K562 (cell line): ENCODE measurements around the gene SYT17. TPM values are rescaled to one million over a fixed set of nuclear protein-coding genes. Genes with fewer than 3 reads are reported as not detected.

Source experiments
- ATAC-seq: fragments of 200-7000 bp; cut with Tn5 transposase; 3 replicates; pipeline ENCODE4 v1.9.1; 2020; ENCODE audit warnings: moderate library complexity
- BruUV-seq: library from RNA; stranded (reverse); fragments of 400-500 nt; replicated peaks from 2 replicates; lab custom pipeline; 2021; lab: Mats Ljungman, UMichigan
- CTCF ChIA-PET: fragments of 300-600 bp; formaldehyde crosslinking; extraction: SDS; loops from one replicate; lab custom pipeline; 2021; ENCODE audit warnings: low intra/inter-chr PET ratio; lab: Yijun Ruan, JAX
- POLR2A ChIA-PET: fragments of 300-600, 350-650 bp; sonication (Branson Sonifier 250); formaldehyde crosslinking; extraction: SDS; loops from one replicate; lab custom pipeline; 2021; ENCODE audit warnings: antibody characterized with exemption, inconsistent platforms; lab: Yijun Ruan, JAX
- DNase-seq, 4 experiments: peaks; one replicate each; pipeline versions ENCODE4 v3.0.0 to v3.0.0-alpha.2; 2011 to 2018; ENCODE audit warnings: low spot score in 3 of 4, mixed read lengths in 3 of 4; ENCODE audit errors: extremely low read depth in 1 of 4
- FAIRE-seq: peaks from 2 replicates; lab custom pipeline; 2011; peaks lifted over from hg19 to GRCh38; lab: Jason Lieb, UNC
- H2AFZ ChIP-seq: 2 replicates; pipeline ENCODE4 v1.6.0; 2011; ENCODE audit warnings: low read depth, low read length, control low read depth, inconsistent platforms
- H3K27ac ChIP-seq: fragments of 200-600 bp; 3 replicates; pipeline ENCODE4 v1.8.0; 2011; ENCODE audit warnings: low read depth, mild to moderate bottlenecking, control low read depth, inconsistent platforms, low read length, moderate library complexity, mixed read lengths; ENCODE audit errors: extremely low read depth
- H3K27me3 ChIP-seq, 2 experiments: fragments of 300-600 bp in 1 of 2; 2 replicates in 1 of 2; 3 replicates in 1 of 2; pipeline versions ENCODE4 v1.6.0 to v1.8.0; 2011; ENCODE audit warnings: inconsistent platforms in 2 of 2, low read length in 2 of 2, mild to moderate bottlenecking in 1 of 2, mixed read lengths in 1 of 2, moderate library complexity in 1 of 2; ENCODE audit not compliant: control insufficient read depth in 2 of 2, insufficient read depth in 2 of 2
- H3K36me3 ChIP-seq: fragments of 300-600 bp; 3 replicates; pipeline ENCODE4 v1.8.0; 2011; ENCODE audit warnings: mild to moderate bottlenecking, low read length, inconsistent platforms; ENCODE audit not compliant: control insufficient read depth, insufficient read depth
- H3K4me1 ChIP-seq, 2 experiments: fragments of 200-600 bp in 1 of 2; replicated peaks in 1 of 2; 2 replicates in 1 of 2; 3 replicates in 1 of 2; pipeline versions ENCODE4 v1.5.1 to v1.8.0; 2011; ENCODE audit warnings: inconsistent platforms in 2 of 2, low read length in 2 of 2, mild to moderate bottlenecking in 1 of 2, mixed read lengths in 1 of 2, moderate library complexity in 1 of 2; ENCODE audit not compliant: control insufficient read depth in 2 of 2, insufficient read depth in 2 of 2
- H3K4me2 ChIP-seq: 2 replicates; pipeline ENCODE4 v1.6.1; 2011; ENCODE audit warnings: low read length, control low read depth, inconsistent platforms, mixed read lengths; ENCODE audit not compliant: insufficient read depth
- H3K4me3 ChIP-seq: fragments of 200-600 bp; sonication (generic), shearing (Covaris generic); 2 replicates; pipeline ENCODE4 v1.5.1; 2016; ENCODE audit warnings: control low read depth, inconsistent platforms
- H3K79me2 ChIP-seq: fragments of 200-600 bp; 3 replicates; pipeline ENCODE4 v1.8.0; 2011; ENCODE audit warnings: low read length, inconsistent platforms; ENCODE audit not compliant: control insufficient read depth, insufficient read depth
- H3K9ac ChIP-seq, 2 experiments: 2 replicates each; pipeline versions ENCODE4 v1.6.0 to v1.6.1; 2011; ENCODE audit warnings: low read depth in 2 of 2, low read length in 2 of 2, control low read depth in 1 of 2, inconsistent platforms in 1 of 2, mild to moderate bottlenecking in 1 of 2, mixed read lengths in 1 of 2; ENCODE audit not compliant: insufficient read depth in 1 of 2
- H3K9me1 ChIP-seq: one replicate; pipeline ENCODE4 v1.6.0; 2011; ENCODE audit warnings: inconsistent platforms, mild to moderate bottlenecking, low read length, moderate library complexity; ENCODE audit not compliant: control insufficient read depth, insufficient read depth
- H3K9me3 ChIP-seq: replicated peaks from 2 replicates; pipeline ENCODE4 v1.5.1; 2011; ENCODE audit warnings: low read depth, low read length, inconsistent platforms; ENCODE audit not compliant: control insufficient read depth, insufficient read depth
- H4K20me1 ChIP-seq: replicated peaks from 2 replicates; pipeline ENCODE4 v1.6.1; 2011; ENCODE audit warnings: low read length, inconsistent platforms, mixed read lengths; ENCODE audit not compliant: control insufficient read depth, insufficient read depth
- CBX5 ChIP-seq: IDR thresholded peaks from 2 replicates; pipeline ENCODE4 v1.6.1; 2014; ENCODE audit warnings: low read depth, borderline replicate concordance
- DNMT1 ChIP-seq: fragments of 450-650 bp; IDR thresholded peaks from 2 replicates; pipeline ENCODE4 v1.6.1; 2016; ENCODE audit warnings: antibody characterized with exemption, mild to moderate bottlenecking
- LARP7 ChIP-seq: fragments of 450-650 bp; IDR thresholded peaks from 2 replicates; pipeline ENCODE4 v1.6.1; 2016
- MNT ChIP-seq, 2 experiments: fragments of 450-650 bp; conservative IDR thresholded peaks; 2 replicates each; pipeline ENCODE4 v1.6.1; 2017; ENCODE audit warnings: mild to moderate bottlenecking in 2 of 2, moderate library complexity in 2 of 2
- SOX6 ChIP-seq: fragments of 450-650 bp; IDR thresholded peaks from 2 replicates; pipeline ENCODE4 v1.6.1; 2014; ENCODE audit warnings: mild to moderate bottlenecking
- ZBTB17 ChIP-seq: fragments of 450-650 bp; formaldehyde crosslinking; IDR thresholded peaks from 2 replicates; pipeline ENCODE4 v1.4.0; 2020; ENCODE audit warnings: mild to moderate bottlenecking
- ZNF57 ChIP-seq: fragments of 450-650 bp; formaldehyde crosslinking; IDR thresholded peaks from 2 replicates; pipeline ENCODE4 v1.4.0; 2020; ENCODE audit warnings: mild to moderate bottlenecking, moderate library complexity
- WGBS: fragments of 100-300 bp; shearing (Covaris generic); methylation state at CpG from one replicate; pipeline ENCODE4 v1.1.6; 2016; ENCODE audit warnings: low coverage, mixed read lengths; ENCODE audit not compliant: insufficient coverage; ENCODE audit errors: missing lambda C conversion rate; 5-methylcytosine and 5-hydroxymethylcytosine counted together
- in situ Hi-C: fragments of 300-500 bp; cut with MboI; formaldehyde crosslinking; loops from 4 replicates; pipeline ENCODE4 v1.15.0; 2018; ENCODE audit warnings: inconsistent platforms, mixed read lengths
- intact Hi-C: fragments of 100-400 bp; cut with micrococcal nuclease; formaldehyde crosslinking; loops from 2 replicates; pipeline ENCODE4 v1.14.2; 2022
- polyA plus RNA-seq, 8 experiments: library from polyadenylated mRNA; depleted of rRNA in 4 of 8; stranded (reverse) in 5 of 8; unstranded in 3 of 8; fragments of >200 nt; fragmentation: Nextera tagmentation in 2 of 8; fragmentation: Illumina TruSeq in 1 of 8; extraction: Ambion mirVana in 2 of 8; extraction: Trizol in 1 of 8; gene quantifications; 2 replicates each; pipeline versions ENCODE4 v1.2.1 to v1.2.3, GENCODE V29; 2011 to 2014; ENCODE audit warnings: inconsistent platforms in 1 of 8, missing spikeins in 1 of 8
- total RNA-seq, 7 experiments: library from RNA; depleted of rRNA in 6 of 7; stranded (reverse); fragments of >200 nt in 6 of 7; fragmentation: Illumina TruSeq in 2 of 7; extraction: Trizol in 2 of 7; gene quantifications; 2 replicates each; pipeline versions ENCODE4 v1.2.1 to v1.2.3, GENCODE V29; 2011 to 2021; ENCODE audit warnings: low replicate concordance in 1 of 7

SYT17 gene
- total and polyA plus RNA-seq, 9 of the 15 experiments (the other 6 are each of a cell fraction or from before 2014, with no cell fraction given): not detected

- ChIA-PET CTCF (no interaction called here), POLR2A (interaction anchor here (0.6 to 0.9 kb wide), 2 partner anchors 16 to 34 kb away, joined by 3 to 4 read pairs; no protein-coding TSS in a partner anchor)
- FAIRE-seq (no peak), DNase-seq (no peak), ATAC-seq (no peak)
- Histone ChIP-seq H3K9me1 (no peaks in the 10 kb centered on the region), H3K79me2 (no peaks in the 10 kb centered on the region), H3K4me1 (no peaks in the 10 kb centered on the region), H3K27ac (no peak overlapping the region), H3K9me3 (0 out of 2 replicates have a peak, but pooled peaks cover 3% of the 10 kb centered on the region), H3K27me3 (peaks cover 0 to 10% of the 10 kb centered on the region in 2 experiments; a peak in 2 of 5 replicates), H3K36me3 (no peaks in the 10 kb centered on the region), H3K4me2 (no peak overlapping the region), H4K20me1 (no peaks in the 10 kb centered on the region), H3K4me3 (no peak overlapping the region), H2AFZ (no peak overlapping the region), H3K9ac (no peak overlapping the region)
- 0% methylated on average over 1 of the region's 1 CpG for WGBS
- BruUV-seq: no TSS peak
- TF ChIP-seq SOX6 (no peak), DNMT1 (no peak), LARP7 (no peak), ZNF57 (CRISPR knock-in tag) (no peak), MNT (conservative IDR thresholded peaks at IDR 0.05) (no peak), ZBTB17 (CRISPR knock-in tag) (no peak), CBX5 (no peak)
- intact Hi-C loops: no loop called here
- in situ Hi-C loops: no loop called here
These were observed 16.0 kb upstream of the SYT17 start for GRCh38 chr16:19152042-19152441.
